ENCODE results near the gene VIPAS39.

The VIPAS39 gene

DNA sequence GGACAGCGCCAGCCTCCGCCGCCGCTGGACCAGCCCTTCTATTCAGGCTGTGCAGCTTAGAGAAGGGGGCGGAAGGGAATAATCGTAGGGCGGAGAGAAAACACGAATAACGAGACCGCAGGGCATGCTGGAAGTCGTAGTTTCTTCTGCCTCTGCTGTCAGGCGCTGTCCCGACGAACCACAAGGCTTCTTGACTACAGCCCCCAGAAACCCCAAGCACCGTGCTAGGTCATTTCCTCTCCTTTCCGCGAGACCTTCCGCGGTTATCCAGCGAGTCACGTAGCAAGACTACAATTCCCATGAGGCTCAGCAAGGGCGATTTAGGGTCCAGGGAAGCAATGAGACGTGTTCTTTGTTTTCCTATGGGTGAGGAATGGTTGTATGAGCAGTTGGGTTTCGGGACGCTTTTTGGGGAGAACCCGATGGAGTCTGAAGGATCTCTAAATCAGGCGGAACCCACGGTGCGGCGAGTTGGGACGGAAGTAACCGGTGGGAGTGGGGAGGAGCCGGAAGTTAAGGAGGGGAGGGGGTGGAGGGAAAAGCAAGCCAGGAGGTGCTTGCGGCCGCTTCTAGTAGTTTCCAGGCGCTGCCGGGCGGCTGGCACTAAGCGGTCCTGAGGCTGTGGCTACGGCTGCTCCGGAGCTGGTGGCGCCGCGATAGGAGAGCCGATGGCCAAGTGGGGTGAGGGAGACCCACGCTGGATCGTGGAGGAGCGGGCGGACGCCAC, at the start of gene VIPAS39, which contains the start of gene AHSA1:
Gene VIPAS39, minus strand, starts transcription at position 80 of the 727 bp plus-strand sequence. CDS start 3,499 bp downstream, outside the sequence.
Gene AHSA1, plus strand, starts transcription at position 572 of the 727 bp plus-strand sequence. Its CDS starts 97 bp downstream, at position 669.
- peak; percentile 77 to 79 for DNase-seq (ENCODE audit: low read depth in 2 of 2)

DNA sequence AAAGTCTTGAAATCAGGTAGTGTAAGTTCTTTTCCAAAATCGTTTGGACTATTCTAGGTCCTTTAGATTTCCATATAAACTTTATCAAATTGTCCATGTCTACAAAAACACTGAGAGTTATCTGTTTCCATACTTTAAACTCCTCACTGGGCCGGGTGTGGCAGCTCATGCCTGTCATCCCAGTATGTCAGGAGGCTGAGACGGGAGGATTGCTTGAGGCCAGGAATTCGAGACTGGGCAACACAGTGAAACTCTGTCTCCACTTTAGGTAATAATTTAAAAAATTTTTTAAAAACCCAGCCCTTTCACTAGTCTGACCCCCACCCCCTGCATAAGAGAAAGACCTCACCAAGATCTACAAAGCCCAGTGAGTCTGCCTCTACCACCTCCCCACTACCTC, 47.6 kb upstream of the VIPAS39 start:
- no peak for DNase-seq (ENCODE audit: low read depth in 2 of 2)

DNA sequence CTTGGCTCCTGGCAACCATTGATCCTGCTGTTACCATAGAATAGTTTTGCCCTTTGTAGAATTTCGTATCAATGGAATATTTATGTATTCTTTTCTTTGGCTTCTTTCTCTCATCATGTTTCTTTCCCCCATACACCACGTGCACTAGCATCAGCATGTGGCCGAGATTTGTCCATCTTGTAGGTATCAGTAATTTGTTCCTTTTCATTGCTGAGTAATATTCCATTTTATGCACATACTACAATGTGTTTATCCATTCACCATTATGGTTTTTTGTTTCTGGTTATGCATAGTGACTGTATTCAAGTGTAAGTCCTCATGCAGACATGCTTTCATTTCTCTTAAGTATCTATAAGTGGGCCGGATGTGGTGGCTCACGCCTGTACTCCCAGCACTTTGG, 45.7 kb upstream of the VIPAS39 start:
- DNase-seq (ENCODE audit: low read depth in 2 of 2), result no peak

DNA sequence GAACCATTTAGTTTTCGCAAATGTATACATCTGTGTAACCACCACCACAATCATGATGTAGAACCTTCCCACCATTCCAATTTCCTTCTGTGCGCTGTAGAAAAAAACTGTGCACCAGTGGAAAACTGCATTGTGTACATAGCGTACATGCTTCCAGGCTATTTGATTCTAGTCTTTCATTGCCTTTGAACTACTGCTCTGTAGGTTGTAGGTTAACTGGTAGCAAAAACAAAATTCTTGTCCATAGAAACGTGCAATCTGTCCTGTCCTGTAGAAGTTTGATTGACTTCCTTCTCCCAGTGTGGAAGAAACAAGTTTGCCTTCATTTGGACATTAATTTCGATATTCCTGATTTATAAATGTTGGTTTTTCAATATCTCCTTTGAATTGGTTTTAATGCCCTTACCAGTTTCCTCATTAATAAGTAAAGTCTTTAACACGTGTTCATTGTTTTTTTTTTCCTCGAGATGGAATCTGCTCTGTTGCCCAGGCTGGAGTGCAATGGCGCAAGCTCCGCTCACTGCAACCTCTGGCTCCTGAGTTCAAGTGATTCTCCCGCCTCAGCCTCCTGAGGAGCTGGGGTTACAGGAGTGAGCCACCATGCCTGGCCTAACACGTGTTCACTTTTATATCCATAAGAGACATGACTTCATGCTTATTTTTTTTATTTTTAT, 44.8 kb upstream of the VIPAS39 start:
- DNase-seq (ENCODE audit: low read depth in 2 of 2), result no peak

DNA sequence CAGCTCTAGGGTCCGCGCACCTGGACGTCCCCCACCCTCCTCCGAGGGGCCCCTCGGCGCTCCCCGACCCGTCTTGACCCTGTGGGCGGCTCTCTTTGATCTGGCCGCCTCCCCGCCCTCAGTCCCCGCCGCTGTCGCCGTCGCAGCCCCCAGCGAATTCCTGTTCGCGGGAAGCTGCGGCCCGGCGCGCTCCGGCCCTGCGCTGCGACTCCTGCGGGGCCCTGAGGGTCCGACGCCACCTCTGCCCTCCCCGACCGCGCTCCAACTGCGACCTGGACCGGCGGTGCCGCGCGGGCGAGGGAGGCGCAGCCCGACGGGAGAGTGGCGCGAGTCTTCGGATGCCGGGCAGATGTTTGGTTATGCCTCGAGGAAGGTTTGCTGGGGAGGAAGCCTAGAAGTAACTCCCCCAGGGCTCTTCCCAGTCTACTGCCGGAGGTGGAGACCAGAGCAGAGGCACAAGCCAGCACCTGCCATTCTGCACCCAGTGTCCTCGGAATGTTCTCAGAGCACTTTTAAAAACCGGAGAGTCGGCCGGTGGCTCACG, 41.7 kb upstream of the VIPAS39 start:
- no peak for DNase-seq (ENCODE audit: low read depth in 2 of 2)

DNA sequence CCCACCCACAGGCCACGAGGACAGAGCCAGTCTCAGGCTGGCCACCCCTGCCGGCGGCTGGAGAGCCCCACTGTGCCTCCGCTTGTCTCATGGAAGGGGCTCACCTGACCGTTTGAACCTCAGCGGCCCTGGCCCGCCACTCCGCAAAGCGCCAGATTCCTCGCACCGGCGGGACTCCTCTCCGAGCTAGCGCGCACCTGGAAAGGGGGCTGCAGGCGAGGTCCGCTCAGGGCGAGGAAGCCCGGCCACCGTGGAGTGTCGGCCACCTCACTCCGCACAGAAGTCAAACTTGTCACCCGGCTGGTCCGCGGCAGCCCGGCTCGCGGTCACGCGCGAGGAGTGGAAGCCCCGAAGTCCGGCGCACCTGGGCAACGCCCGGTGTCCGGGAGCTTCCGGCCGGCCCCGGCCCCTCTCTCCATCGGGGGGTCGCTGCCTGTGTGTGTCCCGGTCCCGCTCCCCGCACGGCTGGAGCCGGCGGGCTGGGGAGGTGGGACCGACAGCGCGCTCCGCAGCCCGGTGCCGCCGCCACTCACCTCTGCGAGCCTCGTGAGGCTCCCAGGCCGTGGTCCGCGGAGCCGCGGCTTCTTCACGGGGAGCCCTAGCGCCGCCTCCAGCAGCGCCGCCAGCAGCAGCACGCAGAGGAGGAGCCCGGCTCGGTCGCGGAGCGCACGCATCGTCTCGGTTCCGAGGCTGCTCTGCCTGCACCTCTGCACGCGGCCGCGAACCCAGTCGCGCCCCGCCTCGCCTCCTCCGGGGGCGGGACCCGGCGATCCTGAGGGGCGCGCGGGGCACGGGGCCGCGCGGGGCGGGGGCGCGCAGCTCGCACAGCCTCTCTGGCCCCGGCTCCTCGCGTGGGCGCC, 40.9 kb upstream of the VIPAS39 start, which contains the start of gene ISM2:
Gene ISM2, minus strand, starts transcription at position 697 of the 860 bp plus-strand sequence. Its CDS starts 23 bp downstream, at position 674.
- no peak for DNase-seq (ENCODE audit: low read depth in 2 of 2)

DNA sequence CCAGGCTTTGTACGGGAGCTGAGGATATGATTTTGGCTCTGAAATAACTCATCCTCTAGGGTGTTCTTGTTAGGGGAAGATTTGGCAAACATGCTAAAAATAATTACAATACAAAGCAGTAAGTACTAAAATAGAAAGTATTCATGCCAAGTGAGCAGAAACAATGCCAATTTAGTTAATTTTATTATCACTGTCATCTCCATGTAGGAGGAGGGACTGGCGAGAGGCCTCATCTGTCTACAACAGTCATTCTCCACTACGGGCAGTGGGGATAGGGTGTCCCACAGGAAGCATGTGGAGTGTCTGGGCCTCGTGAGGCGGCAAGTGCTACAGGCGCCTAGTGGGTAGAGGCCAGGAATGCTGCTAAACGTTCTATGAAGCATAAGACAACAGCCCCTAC, 37.9 kb upstream of the VIPAS39 start:
- DNase-seq (ENCODE audit: low read depth in 2 of 2), result no peak

DNA sequence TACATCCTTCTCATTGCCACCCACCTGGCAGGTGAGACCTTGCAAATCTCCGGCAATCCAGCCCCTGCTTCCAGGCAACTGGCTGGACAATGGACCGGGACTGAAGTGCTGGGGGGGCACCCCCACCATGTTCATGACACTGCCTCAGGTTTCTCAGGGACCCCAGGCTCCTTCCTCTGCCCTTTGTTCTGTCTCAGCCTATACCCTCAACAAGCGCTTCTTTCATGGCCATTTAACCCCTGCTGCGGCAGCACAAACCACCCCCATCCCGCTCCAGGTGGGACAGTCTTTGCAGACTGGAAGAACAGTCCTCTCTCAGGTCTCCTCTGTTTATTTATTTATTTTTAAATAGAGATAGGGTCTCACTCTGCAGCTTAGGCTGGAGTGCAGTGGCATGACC, 33.7 kb upstream of the VIPAS39 start:
- no peak for DNase-seq (ENCODE audit: low read depth in 2 of 2)

DNA sequence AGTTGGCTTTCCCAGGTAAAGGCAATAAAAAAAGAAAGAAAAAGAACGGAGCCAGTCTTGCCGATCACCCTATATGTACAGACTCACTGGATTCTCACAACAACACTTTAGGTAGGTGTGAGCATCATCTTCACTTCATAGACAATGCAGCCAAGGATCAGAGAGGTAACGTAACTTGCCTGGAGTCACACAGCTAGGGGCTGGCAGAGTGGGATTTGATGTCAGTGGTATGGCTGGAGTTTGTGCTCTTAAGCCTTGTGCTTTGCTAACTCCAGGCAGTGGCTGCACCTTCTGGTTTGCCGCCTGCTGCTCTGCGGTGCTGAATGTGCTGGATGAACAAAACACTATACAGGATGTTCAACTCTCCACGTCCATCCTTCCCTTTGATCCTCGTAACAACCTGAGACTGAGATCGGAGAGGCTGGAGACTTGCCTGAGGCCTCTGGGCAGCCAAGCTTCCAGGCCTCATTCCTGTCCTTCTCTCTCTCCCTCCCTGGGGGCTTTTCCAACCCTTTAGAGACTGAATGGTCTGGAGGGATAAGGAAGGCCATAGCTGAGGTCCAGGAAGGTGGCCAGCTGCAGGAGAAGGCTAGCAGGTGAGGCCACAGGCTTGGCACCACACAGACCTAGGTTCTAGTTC, 33.1 kb upstream of the VIPAS39 start:
- no peak for DNase-seq (ENCODE audit: low read depth in 2 of 2)

DNA sequence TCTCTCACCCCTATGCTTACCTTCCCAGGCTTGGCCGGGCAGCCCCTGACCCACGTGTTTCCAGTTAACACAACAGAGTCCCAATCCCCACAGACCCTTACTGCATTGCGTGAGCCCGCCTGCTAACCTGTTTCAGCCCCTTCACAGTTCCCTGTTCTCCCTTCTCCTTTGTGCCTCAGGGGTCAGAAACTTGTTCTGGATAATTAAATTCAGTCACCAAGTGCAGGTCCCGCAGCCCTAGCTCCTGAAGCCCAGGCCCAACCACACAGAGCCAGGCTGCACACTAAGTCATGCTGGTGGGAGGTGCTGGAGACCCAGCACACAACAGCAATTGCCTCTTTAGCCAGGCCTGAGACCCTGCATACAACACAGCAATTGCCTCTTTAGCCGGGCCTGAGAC, 31.6 kb upstream of the VIPAS39 start:
- no peak for DNase-seq (ENCODE audit: low read depth in 2 of 2)

DNA sequence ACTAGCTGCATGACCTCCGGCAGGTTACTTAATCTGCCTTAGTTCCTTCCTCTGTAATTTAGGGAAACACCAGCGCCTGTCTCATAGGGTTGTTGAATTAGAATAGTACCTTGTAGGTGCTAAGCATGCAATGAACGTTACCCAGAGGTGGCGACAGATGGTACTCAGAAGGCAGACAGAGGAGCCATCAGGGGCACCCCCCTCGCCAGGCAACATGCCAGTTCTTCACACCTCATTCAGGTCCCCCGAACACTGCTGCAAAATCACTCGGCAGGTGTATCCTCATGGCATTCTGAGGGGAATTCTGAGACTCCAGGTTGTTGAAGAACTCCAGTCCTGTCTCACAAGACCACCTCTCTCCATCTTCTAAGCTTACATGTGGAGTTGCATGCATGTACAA, 31.2 kb upstream of the VIPAS39 start:
- DNase-seq (ENCODE audit: low read depth in 2 of 2), result no peak

DNA sequence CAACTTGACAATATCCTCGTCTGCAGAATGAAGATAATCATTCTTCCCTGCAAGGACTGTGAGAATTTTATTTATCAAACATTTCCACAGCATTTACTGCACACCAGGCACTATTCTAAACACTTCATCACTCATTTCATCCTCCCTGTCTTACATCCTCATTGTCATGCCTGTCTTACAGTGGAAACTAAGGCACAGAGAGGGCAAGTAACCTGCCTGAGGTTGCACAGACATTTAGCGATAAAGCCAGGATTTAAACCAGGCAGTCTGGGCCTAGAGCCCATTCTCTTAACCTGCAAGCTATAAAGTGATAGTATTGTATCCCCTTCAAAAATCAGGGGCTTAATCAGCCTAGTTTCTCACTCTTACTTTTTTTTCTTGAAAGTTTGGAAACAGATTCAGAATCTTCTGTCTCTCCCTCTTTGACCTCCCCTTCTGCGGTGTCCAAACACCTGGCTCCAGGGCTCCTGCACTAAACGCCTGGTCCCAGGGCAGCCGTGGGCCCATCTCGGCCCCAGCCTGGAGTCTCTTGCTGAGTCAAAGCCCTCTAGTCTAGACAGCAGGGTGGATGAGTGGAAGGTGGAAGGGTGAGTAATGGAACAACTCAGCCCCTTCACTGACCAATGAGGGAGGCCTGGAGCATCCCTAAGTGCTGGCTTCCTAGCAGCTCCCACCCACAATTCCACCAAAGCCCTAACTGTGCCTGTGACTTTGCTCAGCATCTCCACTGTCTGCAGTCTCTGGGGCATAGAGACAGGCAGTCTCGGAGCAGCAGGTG, 28.7 kb upstream of the VIPAS39 start:
- no peak for DNase-seq (ENCODE audit: low read depth in 2 of 2)

DNA sequence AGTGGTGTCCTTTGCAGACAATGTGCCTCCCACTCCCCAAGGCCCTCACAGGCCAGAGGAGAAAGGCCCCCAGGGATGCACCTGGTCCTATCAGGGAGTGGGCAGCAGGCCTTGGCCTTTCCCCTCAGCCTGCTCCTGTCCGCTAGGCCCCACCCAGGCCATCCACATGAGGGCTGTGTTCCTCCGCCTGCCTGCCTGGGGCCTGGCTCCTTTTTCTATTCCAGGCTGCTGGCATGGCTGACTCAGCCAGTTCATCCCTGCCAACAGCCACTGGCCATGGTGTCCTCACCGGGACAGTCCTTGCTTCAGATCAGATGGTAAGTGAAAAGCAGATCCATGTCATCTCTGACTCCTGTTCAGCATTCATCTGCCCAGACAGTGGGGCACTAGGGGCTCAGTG, 27.9 kb upstream of the VIPAS39 start:
- DNase-seq (ENCODE audit: low read depth in 2 of 2), result no peak

DNA sequence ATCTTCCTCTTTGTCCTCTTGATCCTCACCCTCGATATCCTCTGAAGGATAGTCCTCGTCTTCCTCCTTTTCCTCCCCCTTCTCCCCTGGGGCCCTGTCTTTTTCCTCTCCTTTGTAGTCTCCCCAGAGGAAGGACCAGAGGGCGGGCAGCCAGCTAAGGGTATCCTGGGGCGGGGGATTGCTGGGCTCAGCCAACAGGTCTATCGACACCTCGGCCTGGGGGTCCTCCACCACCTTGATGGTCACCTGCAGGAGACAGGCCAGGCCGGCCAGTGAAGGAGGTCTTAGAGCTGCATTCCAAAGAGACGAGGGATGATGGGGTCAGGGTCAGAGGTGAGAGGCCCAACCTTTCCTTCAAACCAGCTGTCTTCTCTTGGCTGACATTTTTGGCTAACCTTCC, 25.0 kb upstream of the VIPAS39 start:
- DNase-seq (ENCODE audit: low read depth in 2 of 2), result no peak

DNA sequence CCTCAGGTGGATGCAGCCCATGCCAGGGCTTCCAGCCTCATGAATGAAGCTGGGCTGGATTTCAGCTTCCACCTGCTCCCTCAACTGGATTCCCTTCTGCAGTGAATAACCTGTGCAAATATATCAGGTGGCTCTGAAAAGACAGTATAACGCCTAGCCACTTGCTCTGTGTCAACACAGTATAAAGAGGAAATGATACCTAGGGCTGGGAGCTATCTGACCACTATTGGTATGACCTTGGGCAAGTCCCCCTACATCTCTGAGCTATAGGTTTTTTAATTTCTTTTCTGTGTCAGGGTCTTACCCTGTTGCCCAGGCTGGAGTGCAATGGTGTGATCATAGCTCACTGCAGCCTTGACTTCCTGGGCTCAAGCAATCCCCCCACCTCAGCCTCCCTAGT, 21.4 kb upstream of the VIPAS39 start:
- DNase-seq (ENCODE audit: low read depth in 2 of 2), result no peak

DNA sequence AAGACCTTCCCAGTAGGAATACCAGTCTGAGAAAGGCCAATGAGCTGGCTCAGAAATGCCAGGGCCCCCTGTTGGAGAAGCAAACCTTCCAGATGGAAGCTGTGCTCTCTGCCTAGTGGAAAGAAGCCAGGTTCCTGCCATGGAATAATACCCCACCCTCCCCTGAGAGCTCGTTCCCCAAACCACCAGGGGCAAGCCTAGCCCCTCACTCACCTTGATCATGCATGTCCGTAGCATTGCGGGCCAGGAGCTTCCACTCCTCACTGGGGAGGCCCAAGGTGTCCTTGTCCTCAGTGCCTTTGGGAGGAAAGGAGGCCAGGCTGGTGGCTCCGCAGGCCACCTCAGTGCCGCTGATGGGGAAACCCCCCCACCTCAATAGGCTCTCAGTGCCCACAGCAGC, 20.6 kb upstream of the VIPAS39 start:
- no peak for DNase-seq (ENCODE audit: low read depth in 2 of 2)

DNA sequence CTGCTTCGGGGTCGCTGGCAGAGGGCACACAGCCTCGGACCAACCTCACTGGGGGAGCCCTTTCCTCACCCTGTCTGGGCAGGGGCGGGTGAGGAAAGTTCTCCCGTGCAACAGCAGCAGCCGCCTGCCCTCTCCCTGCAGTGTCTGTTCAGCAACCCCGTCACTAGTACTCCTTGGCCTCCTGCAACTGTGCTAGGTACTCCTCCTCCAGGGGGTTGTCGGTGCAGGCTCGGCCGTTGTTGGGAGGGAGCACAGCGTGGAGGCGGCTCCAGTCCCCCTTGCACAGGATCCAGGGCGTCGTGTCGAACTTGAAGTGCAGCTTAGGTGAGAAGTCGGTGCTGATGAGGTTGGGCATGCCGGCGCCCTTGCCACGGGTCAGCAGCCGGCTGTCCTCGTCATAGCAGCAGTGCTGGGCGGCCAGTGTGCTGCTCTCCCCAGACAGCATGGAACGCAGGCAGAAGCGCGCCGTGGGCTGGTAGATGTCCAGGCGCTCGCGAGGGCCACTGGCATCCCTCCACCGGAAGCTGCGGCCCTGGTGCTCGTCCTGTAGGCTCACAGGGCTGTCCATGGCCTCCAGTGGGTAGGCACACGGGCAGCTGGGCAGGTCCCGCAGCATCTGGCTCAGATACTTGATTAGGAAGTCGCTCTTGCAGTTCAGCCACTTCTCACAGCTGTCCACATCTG, 18.2 kb upstream of the VIPAS39 start:
- DNase-seq (ENCODE audit: low read depth in 2 of 2), result no peak

DNA sequence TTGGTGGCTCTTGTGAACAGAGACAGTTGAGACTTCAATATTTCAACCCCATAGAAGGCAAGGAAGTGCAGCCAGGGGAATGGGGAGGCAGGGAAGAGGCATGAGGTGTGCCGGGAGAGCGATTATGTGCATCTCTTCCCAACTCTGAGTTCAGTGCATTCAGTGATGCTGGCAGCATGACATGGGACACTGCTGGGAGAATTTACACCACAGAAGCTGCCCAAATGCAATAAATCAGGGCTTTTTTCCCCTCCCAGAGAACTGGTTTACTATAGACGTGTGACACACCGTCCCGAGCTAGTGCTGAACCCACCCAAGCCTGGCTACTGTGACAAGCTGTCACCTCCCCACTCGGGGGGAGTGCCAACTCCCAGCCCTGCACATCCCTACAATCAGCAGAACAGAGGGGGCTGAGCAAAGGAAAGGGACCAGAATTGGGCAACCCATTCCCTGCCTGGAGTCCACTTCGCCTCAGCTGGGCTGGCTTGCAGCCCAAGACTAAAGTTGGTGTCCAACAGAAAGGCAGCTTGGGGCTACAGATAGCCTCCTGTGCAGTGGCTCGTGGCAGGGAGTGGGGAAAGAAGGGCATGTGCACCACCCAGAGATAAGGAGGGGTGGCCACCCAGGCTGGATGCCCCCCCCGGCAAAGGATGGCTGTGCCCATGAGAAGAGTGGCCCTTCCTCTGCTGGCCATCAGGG, 17.2 kb upstream of the VIPAS39 start:
- no peak for DNase-seq (ENCODE audit: low read depth in 2 of 2)

DNA sequence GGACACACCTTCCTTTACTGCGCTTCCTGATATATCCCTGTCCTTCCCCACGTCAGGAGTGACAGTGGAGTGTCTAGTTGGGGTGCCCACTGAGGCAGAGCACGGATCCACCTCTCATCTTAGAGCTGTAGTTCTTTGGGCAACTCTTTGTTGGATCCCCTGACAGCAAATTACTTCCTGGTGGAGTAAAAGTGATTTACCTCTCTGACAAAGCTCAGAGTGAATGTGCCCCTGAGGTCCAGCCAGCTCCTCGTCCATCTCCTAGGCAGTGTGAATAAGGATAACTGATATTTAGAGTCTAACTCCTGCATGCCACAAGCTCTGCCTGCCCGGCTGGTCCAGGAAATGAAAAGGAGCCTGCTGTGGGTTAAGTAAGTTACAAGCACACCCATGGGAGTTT, 16.5 kb upstream of the VIPAS39 start:
- no peak for DNase-seq (ENCODE audit: low read depth in 2 of 2)

All from stimulated activated CD8-positive, alpha-beta memory T cell treated with anti-CD3 and anti-CD28 coated beads, Interleukin-7, amount 100 ng/mL, for 1 hour (primary cell).